PC-3 (cell line): Measurements from ENCODE around the gene IFITM2.

Experiments
- CTCF ChIP-seq: fragments of 300-600 bp; sonication (generic); conservative IDR thresholded peaks from 2 replicates; pipeline ENCODE4 v1.5.1; 2017; ENCODE audit warnings: antibody characterized with exemption, low read depth, mild to moderate bottlenecking, low read length
- EZH2 ChIP-seq: fragments of 300-600 bp; sonication (generic); IDR thresholded peaks from one replicate; pipeline ENCODE4 v1.6.1; 2017; ENCODE audit warnings: antibody characterized with exemption, mild to moderate bottlenecking, low read length; ENCODE audit not compliant: unreplicated experiment
- EZH2phosphoT487 ChIP-seq: fragments of 300-600 bp; sonication (generic); IDR thresholded peaks from 2 replicates; pipeline ENCODE4 v1.6.1; 2018; ENCODE audit warnings: mild to moderate bottlenecking, antibody characterized with exemption, low read length, borderline replicate concordance

GRCh38 chr11:299081-299891 is 8.3 kb upstream of the IFITM2 start, which contains the start of gene IFITM5:
- TF ChIP-seq CTCF: no peak
- no peak for TF ChIP-seq EZH2
- no peak for TF ChIP-seq EZH2phosphoT487
